Retinal pigment epithelial cell (primary cell): Measurements from ENCODE around the gene SIAE.

Source experiments
- DNase-seq: peaks from one replicate; pipeline ENCODE4 v3.0.0-alpha.2; 2010; ENCODE audit warnings: low read depth
- H3K4me3 ChIP-seq: 2 replicates; pipeline ENCODE4 v1.5.1; 2011; ENCODE audit warnings: mild to moderate bottlenecking, low read length, control low read depth, moderate library complexity
- CTCF ChIP-seq: conservative IDR thresholded peaks from 2 replicates; pipeline ENCODE4 v1.5.1; 2011; ENCODE audit warnings: low read depth, low read length, control low read depth, inconsistent platforms

SIAE gene

DNA sequence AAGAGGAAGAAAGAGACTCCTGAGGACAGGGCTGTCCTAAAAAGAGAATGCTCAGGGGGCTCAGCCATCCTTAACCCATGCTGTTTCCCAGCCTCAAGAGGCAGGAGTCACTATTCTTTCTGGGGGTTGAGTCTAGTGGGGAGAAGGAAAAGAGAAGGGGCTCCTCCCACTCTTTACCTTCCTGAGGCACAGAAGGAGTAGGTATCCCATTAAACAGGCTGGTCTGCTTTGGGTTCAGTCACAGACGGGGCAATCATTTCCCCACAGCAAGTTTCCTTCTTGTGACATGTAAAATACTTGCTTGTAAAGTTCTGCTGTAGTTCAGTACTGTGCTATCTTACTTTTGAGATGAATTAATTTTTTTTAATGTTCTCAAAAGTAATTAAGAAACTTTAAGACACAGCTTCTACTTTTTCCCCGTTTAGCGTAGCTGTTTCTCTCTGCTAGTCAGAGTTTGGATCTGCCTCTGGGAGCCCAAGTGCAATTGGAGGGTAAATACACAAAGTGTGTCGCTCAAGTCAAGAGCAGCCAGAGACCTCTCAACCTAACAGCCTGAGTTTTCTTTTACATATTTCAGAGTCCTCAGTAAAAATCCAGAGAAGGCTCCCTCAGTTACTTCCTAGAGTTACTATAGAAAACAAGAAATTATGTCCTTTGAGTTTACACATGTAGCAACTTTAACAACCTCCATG is 88.7 kb downstream of the SIAE start:
- H3K4me3 ChIP-seq = no peak overlapping the region
- no peak for DNase-seq
- no peak for TF ChIP-seq CTCF

DNA sequence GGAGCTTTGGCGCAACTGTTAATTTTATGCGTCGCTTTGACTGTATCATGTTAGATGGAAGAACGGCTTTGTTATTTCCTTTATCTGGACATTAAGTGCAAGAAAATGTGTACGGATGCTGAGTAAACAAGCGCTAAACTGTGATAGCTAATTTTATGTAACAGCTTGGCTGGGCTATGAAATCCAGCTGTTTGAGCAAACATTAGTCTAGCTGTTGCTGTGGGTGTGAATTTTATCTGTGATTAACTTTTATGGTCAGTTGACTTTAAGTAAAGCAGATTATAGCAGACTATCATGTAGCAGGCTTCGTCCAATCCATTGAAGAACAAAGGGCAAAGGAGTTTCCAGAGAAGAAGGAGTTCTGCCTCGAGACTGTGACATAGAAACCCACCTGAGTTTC is 89.8 kb downstream of the SIAE start:
- TF ChIP-seq CTCF = no peak
- H3K4me3 ChIP-seq = no peak overlapping the region
- DNase-seq = no peak
